GM18499 (cell line): ENCODE data around the gene GRB2.
"Not testable (repeated sequence)": the region's sequence is repeated elsewhere in the genome, so short reads cannot be mapped to it uniquely, and the experiment has no call there.

Experiments used
- ATAC-seq: cut with Tn5 transposase; IDR thresholded peaks from one replicate; pipeline ENCODE4 v1.9.1; 2021; ENCODE audit warnings: moderate number of reproducible peaks; ENCODE audit not compliant: insufficient read depth, unreplicated experiment

Gene GRB2

GRCh38 chr17:75405365-75406221, at the start of gene GRB2:
Gene GRB2 (minus strand): TSS chr17:75405678. CDS start chr17:75393628, 12,050 bp downstream.
- ATAC-seq = no peak

GRCh38 chr17:75454672-75455071, 49.2 kb upstream of the GRB2 start:
- ATAC-seq = not testable (repeated sequence)

- no peak for ATAC-seq
Observed at GRCh38 chr17:75454193-75454592, 48.7 kb upstream of the GRB2 start.

- ATAC-seq = no peak
Observed at GRCh38 chr17:75450270-75450669, 44.8 kb upstream of the GRB2 start.

- ATAC-seq = no peak
Observed at GRCh38 chr17:75447951-75448856, 42.7 kb upstream of the GRB2 start.

- ATAC-seq = not testable (repeated sequence)
Observed at GRCh38 chr17:75445896-75446295, 40.4 kb upstream of the GRB2 start.

- no peak for ATAC-seq
Observed at GRCh38 chr17:75445296-75445695, 39.8 kb upstream of the GRB2 start.

GRCh38 chr17:75442168-75443103, 37.0 kb upstream of the GRB2 start:
- ATAC-seq = no peak

- ATAC-seq = no peak
Observed at GRCh38 chr17:75440738-75441448, 35.4 kb upstream of the GRB2 start.

GRCh38 chr17:75439287-75439686, 33.8 kb upstream of the GRB2 start:
- no peak for ATAC-seq

- ATAC-seq = not testable (repeated sequence)
Observed at GRCh38 chr17:75437404-75437803, 31.9 kb upstream of the GRB2 start.

GRCh38 chr17:75434433-75434832, 29.0 kb upstream of the GRB2 start:
- not testable (repeated sequence) for ATAC-seq

- no peak for ATAC-seq
Observed at GRCh38 chr17:75433218-75433783, 27.8 kb upstream of the GRB2 start.

- no peak for ATAC-seq
Observed at GRCh38 chr17:75430159-75430974, 24.9 kb upstream of the GRB2 start.

GRCh38 chr17:75428543-75429469, 23.3 kb upstream of the GRB2 start:
- no peak for ATAC-seq

- no peak for ATAC-seq
Observed at GRCh38 chr17:75418531-75418930, 13.1 kb upstream of the GRB2 start.

GRCh38 chr17:75417054-75417580, 11.6 kb upstream of the GRB2 start:
- no peak for ATAC-seq
